Naive thymus-derived CD4-positive, alpha-beta T cell (primary cell): Measurements from ENCODE around the gene FANCB. TPM values are rescaled to one million over a fixed set of nuclear protein-coding genes. Genes with fewer than 3 reads are reported as not detected.

Experiments used
- ATAC-seq: fragments of 150-1000 bp; cut with Tn5 transposase; 2 replicates; pipeline ENCODE4 v1.10.0; 2021; ENCODE audit warnings: mild to moderate bottlenecking, moderate library complexity
- CTCF ChIA-PET: fragments of 350-600 bp; sonication (Branson Sonifier 250); formaldehyde crosslinking; loops from one replicate; lab custom pipeline; 2021; ENCODE audit warnings: antibody characterized with exemption; lab: Charles Lee
- POLR2A ChIA-PET: fragments of 350-600 bp; sonication (Branson Sonifier 250); formaldehyde crosslinking; loops from one replicate; lab custom pipeline; 2021; ENCODE audit warnings: antibody characterized with exemption, inconsistent platforms; lab: Charles Lee
- DNase-seq, 9 donors: peaks; one replicate each; pipeline versions ENCODE4 v3.0.0 to v3.0.0-alpha.2; 2020 to 2022; ENCODE audit warnings: mixed read lengths in 1 of 9
- H3K27ac ChIP-seq: one replicate; pipeline ENCODE4 v1.7.0; 2013; ENCODE audit warnings: mild to moderate bottlenecking, low read depth, low read length, moderate library complexity
- H3K27me3 ChIP-seq, 2 donors: one replicate each; pipeline ENCODE4 v1.7.0; 2013; ENCODE audit warnings: low read length in 2 of 2, mild to moderate bottlenecking in 2 of 2, moderate library complexity in 2 of 2; ENCODE audit not compliant: control insufficient read depth in 2 of 2, insufficient read depth in 2 of 2
- H3K36me3 ChIP-seq, 3 experiments: 1 replicate in 2 of 3; 2 replicates in 1 of 3; pipeline ENCODE4 v1.7.0; 2013; ENCODE audit warnings: low read length in 3 of 3, mild to moderate bottlenecking in 3 of 3, moderate library complexity in 1 of 3; ENCODE audit not compliant: insufficient read depth in 3 of 3, control insufficient read depth in 2 of 3
- H3K4me1 ChIP-seq, 2 donors: one replicate each; pipeline ENCODE4 v1.7.0; 2013; ENCODE audit warnings: low read length in 2 of 2, mild to moderate bottlenecking in 2 of 2, moderate library complexity in 1 of 2; ENCODE audit not compliant: control insufficient read depth in 2 of 2, insufficient read depth in 2 of 2
- H3K4me3 ChIP-seq: 2 replicates; pipeline ENCODE4 v1.7.0; 2013; ENCODE audit warnings: mild to moderate bottlenecking, low read length
- H3K9me3 ChIP-seq, 3 experiments: 1 replicate in 2 of 3; 2 replicates in 1 of 3; pipeline ENCODE4 v1.7.0; 2013; ENCODE audit warnings: low read length in 3 of 3; ENCODE audit not compliant: control insufficient read depth in 2 of 3
- H3K27ac Mint-ChIP-seq, 9 donors: one replicate each; pipeline ENCODE4 v1.8.0; 2020 to 2022; ENCODE audit warnings: mixed read lengths in 9 of 9, mild to moderate bottlenecking in 8 of 9, moderate library complexity in 5 of 9, inconsistent platforms in 2 of 9
- H3K27me3 Mint-ChIP-seq, 5 donors: one replicate each; pipeline ENCODE4 v1.8.0; 2021 to 2022; ENCODE audit warnings: mixed read lengths in 5 of 5, mild to moderate bottlenecking in 1 of 5
- H3K36me3 Mint-ChIP-seq, 5 donors: one replicate each; pipeline ENCODE4 v1.8.0; 2020 to 2022; ENCODE audit warnings: mixed read lengths in 5 of 5, mild to moderate bottlenecking in 3 of 5, inconsistent platforms in 1 of 5
- H3K4me1 Mint-ChIP-seq, 7 donors: one replicate each; pipeline ENCODE4 v1.8.0; 2020 to 2022; ENCODE audit warnings: mixed read lengths in 7 of 7, mild to moderate bottlenecking in 3 of 7, inconsistent platforms in 1 of 7
- H3K4me3 Mint-ChIP-seq, 10 donors: one replicate each; pipeline ENCODE4 v1.8.0; 2020 to 2022; ENCODE audit warnings: mild to moderate bottlenecking in 10 of 10, mixed read lengths in 10 of 10, moderate library complexity in 6 of 10, inconsistent platforms in 2 of 10
- H3K9me3 Mint-ChIP-seq, 11 donors: one replicate each; pipeline ENCODE4 v1.8.0; 2020 to 2022; ENCODE audit warnings: mixed read lengths in 11 of 11, mild to moderate bottlenecking in 4 of 11, inconsistent platforms in 1 of 11, moderate library complexity in 1 of 11
- intact Hi-C, 2 donors: fragments of 100-400 bp; cut with micrococcal nuclease; formaldehyde crosslinking; loops; one replicate each; pipeline ENCODE4 v1.15.1; 2023
- polyA plus RNA-seq, 2 donors: library from polyadenylated mRNA; unstranded; fragments of 300-500 nt; fragmentation: Illumina TruSeq; gene quantifications; one replicate each; pipeline ENCODE4 v1.2.3, GENCODE V29; 2021
- total RNA-seq, 6 experiments: library from RNA in 5 of 6; stranded (reverse) in 5 of 6; gene quantifications; 1 replicate in 5 of 6; 2 replicates in 1 of 6; pipeline ENCODE4 v1.2.3 and lab custom pipeline; 2021 to 2026

FANCB gene
- total and polyA plus RNA-seq, 7 experiments from 2014 or later = 0.55 to 8.3 (median 3.9) TPM

- intact Hi-C loops = no loop called here
- Histone ChIP-seq H3K4me3 (no peak overlapping the region), H3K27me3 (no peaks in the 10 kb centered on the region), H3K9me3 (no peaks in the 10 kb centered on the region), H3K4me1 (no peaks in the 10 kb centered on the region), H3K36me3 (no peaks in the 10 kb centered on the region), H3K27ac (no peak overlapping the region)
- DNase-seq (no peak), ATAC-seq (no peak)
- Mint-ChIP-seq H3K27ac (no peak overlapping the region), H3K9me3 (peaks cover 0 to 2% (median 0%) of the 10 kb centered on the region in 11 donors), H3K36me3 (peaks cover 0 to 4% (median 3%) of the 10 kb centered on the region in 5 donors), H3K4me3 (no peak overlapping the region), H3K4me1 (peaks cover 0 to 9% (median 2%) of the 10 kb centered on the region in 7 donors), H3K27me3 (no peaks in the 10 kb centered on the region)
- ChIA-PET POLR2A (no interaction called here), CTCF (no interaction called here)
These were observed 11.8 kb upstream of the FANCB start for GRCh38 chrX:14884714-14885113.

GRCh38 chrX:14883826-14884225 lies 11.0 kb upstream of the FANCB start:
- peaks cover 0 to 2% (median 0%) of the 10 kb centered on the region in 11 donors for H3K9me3 Mint-ChIP-seq
- H3K4me1 ChIP-seq = no peaks in the 10 kb centered on the region
- ATAC-seq (no peak), DNase-seq (no peak)
- peaks cover 0 to 4% (median 3%) of the 10 kb centered on the region in 5 donors for H3K36me3 Mint-ChIP-seq
- no peaks in the 10 kb centered on the region for H3K9me3 ChIP-seq
- no peak overlapping the region for H3K4me3 Mint-ChIP-seq
- no peak overlapping the region for H3K4me3 ChIP-seq
- intact Hi-C loops = no loop called here
- H3K27me3 Mint-ChIP-seq = no peaks in the 10 kb centered on the region
- H3K4me1 Mint-ChIP-seq = peaks cover 0 to 13% (median 5%) of the 10 kb centered on the region in 7 donors
- no peak overlapping the region for H3K27ac ChIP-seq
- H3K36me3 ChIP-seq = no peaks in the 10 kb centered on the region
- POLR2A ChIA-PET = no interaction called here
- CTCF ChIA-PET = no interaction called here
- H3K27ac Mint-ChIP-seq = no peak overlapping the region
- H3K27me3 ChIP-seq = no peaks in the 10 kb centered on the region

- peaks cover 0 to 34% (median 21%) of the 10 kb centered on the region in 7 donors for H3K4me1 Mint-ChIP-seq
- H3K36me3 Mint-ChIP-seq = peaks cover 0 to 11% (median 5%) of the 10 kb centered on the region in 5 donors
- no peaks in the 10 kb centered on the region for H3K36me3 ChIP-seq
- H3K27ac Mint-ChIP-seq = peak overlapping the region in 2 of 9 donors; percentile 20 to 46
- no peaks in the 10 kb centered on the region for H3K9me3 ChIP-seq
- peak overlapping the region in 4 of 10 donors; percentile 3 to 76 (median 18) for H3K4me3 Mint-ChIP-seq
- POLR2A ChIA-PET = no interaction called here
- intact Hi-C loops = loop anchor here in 1 of 2 donors (10.0 kb wide), 3 partner anchors 269 to 1141 kb away; partner anchors contain the start of genes OFD1 and TRAPPC2
- ATAC-seq = no peak
- no peak overlapping the region for H3K27ac ChIP-seq
- no peaks in the 10 kb centered on the region for H3K27me3 Mint-ChIP-seq
- no peaks in the 10 kb centered on the region for H3K27me3 ChIP-seq
- DNase-seq = no peak
- peaks cover 0 to 2% (median 0%) of the 10 kb centered on the region in 11 donors for H3K9me3 Mint-ChIP-seq
- no peak overlapping the region for H3K4me3 ChIP-seq
- CTCF ChIA-PET = no interaction called here
- H3K4me1 ChIP-seq = peaks cover 4 to 9% of the 10 kb centered on the region in 2 donors
These were observed 2.8 kb upstream of the FANCB start for GRCh38 chrX:14875624-14876023.

- CTCF ChIA-PET = no interaction called here
- no peak for ATAC-seq
- Histone ChIP-seq H3K9me3 (no peaks in the 10 kb centered on the region), H3K36me3 (no peaks in the 10 kb centered on the region), H3K4me3 (peak overlapping the region; percentile 69), H3K27ac (peak overlapping the region; percentile 70), H3K4me1 (peaks cover 4 to 9% of the 10 kb centered on the region in 2 donors), H3K27me3 (no peaks in the 10 kb centered on the region)
- peak overlapping the region; percentile 82 to 94 (median 88) for H3K4me3 Mint-ChIP-seq
- H3K27me3 Mint-ChIP-seq = no peaks in the 10 kb centered on the region
- no peak for DNase-seq
- peaks cover 0 to 11% (median 8%) of the 10 kb centered on the region in 5 donors for H3K36me3 Mint-ChIP-seq
- H3K27ac Mint-ChIP-seq = peak overlapping the region; percentile 75 to 93 (median 88)
- H3K4me1 Mint-ChIP-seq = peaks cover 0 to 34% (median 16%) of the 10 kb centered on the region in 7 donors
- intact Hi-C loops = loop anchor here (1.0 to 10.0 kb wide), 16 partner anchors 270 to 1994 kb away; partner anchors contain the start of genes OFD1 (in 2 of the 2), PIGA (in 2 of the 2), TRAPPC2 (in 2 of the 2) and AP1S2 (in 1 of the 2)
- POLR2A ChIA-PET = interaction anchor here (1.5 kb wide), 1 partner anchor 461 kb away, joined by 5 read pairs; no protein-coding TSS in a partner anchor
- H3K9me3 Mint-ChIP-seq = peaks cover 0 to 2% (median 0%) of the 10 kb centered on the region in 11 donors
These were observed 794 bp upstream of the FANCB start for GRCh38 chrX:14873676-14874049.

- ChIA-PET POLR2A (interaction anchor here (1.5 kb wide), 1 partner anchor 462 kb away, joined by 5 read pairs; no protein-coding TSS in a partner anchor), CTCF (no interaction called here)
- no peaks in the 10 kb centered on the region for H3K9me3 ChIP-seq
- no peaks in the 10 kb centered on the region for H3K27me3 ChIP-seq
- no peaks in the 10 kb centered on the region for H3K27me3 Mint-ChIP-seq
- DNase-seq = no peak
- peaks cover 0 to 2% (median 0%) of the 10 kb centered on the region in 11 donors for H3K9me3 Mint-ChIP-seq
- H3K4me1 Mint-ChIP-seq = peaks cover 0 to 33% (median 13%) of the 10 kb centered on the region in 7 donors
- intact Hi-C loops = loop anchor here (2.0 to 10.0 kb wide), 8 partner anchors 272 to 1995 kb away; partner anchors contain the start of genes CTPS2 (in 1 of the 2), GEMIN8 (in 1 of the 2), OFD1 (in 1 of the 2) and TRAPPC2 (in 1 of the 2)
- peak overlapping the region in 6 of 9 donors; percentile 40 to 88 (median 75) for H3K27ac Mint-ChIP-seq
- ATAC-seq = no peak
- H3K4me1 ChIP-seq = peaks cover 4 to 9% of the 10 kb centered on the region in 2 donors
- H3K27ac ChIP-seq = peak overlapping the region; percentile 76
- H3K36me3 Mint-ChIP-seq = peaks cover 0 to 18% (median 6%) of the 10 kb centered on the region in 5 donors
- no peaks in the 10 kb centered on the region for H3K36me3 ChIP-seq
- H3K4me3 Mint-ChIP-seq = peak overlapping the region; percentile 82 to 94 (median 88)
- H3K4me3 ChIP-seq = peak overlapping the region; percentile 76
These were observed 514 bp downstream of the FANCB start for GRCh38 chrX:14872355-14872754.

GRCh38 chrX:14871767-14872166 lies 1.1 kb downstream of the FANCB start:
- peaks cover 0 to 30% (median 13%) of the 10 kb centered on the region in 7 donors for H3K4me1 Mint-ChIP-seq
- DNase-seq (no peak), ATAC-seq (no peak)
- ChIA-PET POLR2A (no interaction called here), CTCF (no interaction called here)
- Histone ChIP-seq H3K27me3 (no peaks in the 10 kb centered on the region), H3K9me3 (no peaks in the 10 kb centered on the region), H3K4me3 (no peak overlapping the region), H3K27ac (no peak overlapping the region), H3K36me3 (no peaks in the 10 kb centered on the region), H3K4me1 (peaks cover 4 to 9% of the 10 kb centered on the region in 2 donors)
- peaks cover 0 to 8% (median 0%) of the 10 kb centered on the region in 11 donors for H3K9me3 Mint-ChIP-seq
- intact Hi-C loops = loop anchor here (2.0 to 10.0 kb wide), 8 partner anchors 273 to 1996 kb away; partner anchors contain the start of genes CTPS2 (in 1 of the 2), GEMIN8 (in 1 of the 2), OFD1 (in 1 of the 2) and TRAPPC2 (in 1 of the 2)
- H3K36me3 Mint-ChIP-seq = peaks cover 0 to 20% (median 6%) of the 10 kb centered on the region in 5 donors
- peak overlapping the region in 8 of 10 donors; percentile 21 to 82 (median 48) for H3K4me3 Mint-ChIP-seq
- H3K27ac Mint-ChIP-seq = peak overlapping the region in 1 of 9 donors; percentile 29
- H3K27me3 Mint-ChIP-seq = no peaks in the 10 kb centered on the region
